ENCODE results near the gene NCOA1. TPM values are rescaled to one million over a fixed set of nuclear protein-coding genes. Genes with fewer than 3 reads are reported as not detected.

NCOA1 gene
- total RNA-seq, 1 experiment from 2014 or later, result 15.4 TPM

DNA sequence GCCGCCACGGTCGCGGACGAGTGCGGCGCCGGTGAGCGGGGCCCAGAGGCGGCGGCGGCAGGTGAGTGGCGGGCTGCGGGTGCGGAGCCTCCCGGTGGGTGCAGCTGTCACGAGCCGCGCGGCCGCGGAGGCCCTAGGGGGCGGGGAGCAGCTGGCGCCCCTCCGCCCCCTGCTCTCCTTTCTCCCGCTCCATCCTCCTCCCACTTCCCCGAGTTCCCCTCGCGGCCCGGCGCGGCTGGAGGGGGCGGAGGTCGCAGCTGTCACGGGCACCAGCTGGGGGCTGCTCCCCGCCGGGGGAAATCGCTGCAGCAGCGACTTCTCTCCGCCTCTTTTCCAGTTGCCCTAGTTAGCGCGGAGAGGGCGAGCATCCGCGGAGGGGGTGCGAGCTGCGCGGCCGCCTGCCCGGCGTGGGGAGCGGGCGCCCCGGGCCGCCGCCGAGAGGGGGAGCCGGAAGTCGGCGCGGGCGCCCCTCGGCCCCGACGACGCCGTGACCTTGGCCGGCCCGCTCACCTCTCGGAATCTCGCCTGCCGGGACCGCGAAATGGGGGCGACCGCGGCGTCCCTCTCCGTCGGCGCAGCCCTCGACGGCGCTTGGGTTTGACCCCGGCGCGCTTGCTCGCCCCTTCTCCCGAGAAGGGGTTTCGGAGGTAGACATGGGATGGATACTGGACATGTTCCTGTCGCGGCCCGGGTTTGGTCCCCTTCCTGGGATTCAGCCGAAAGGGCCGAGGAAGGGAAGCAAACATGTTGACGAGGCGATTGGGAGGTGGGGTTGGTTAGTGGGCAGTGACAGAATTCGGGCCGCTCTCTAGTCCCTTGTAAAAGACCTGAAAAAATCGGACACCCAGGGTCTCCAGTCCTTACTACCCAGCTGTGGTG is 727 bp downstream of the NCOA1 start:
- Mint-ChIP-seq H3K9me3 (ENCODE audit: unreplicated experiment) (no peaks in the 10 kb centered on the region), H3K4me3 (ENCODE audit: unreplicated experiment) (peak overlapping the region; percentile 83), H3K27ac (ENCODE audit: low read depth, unreplicated experiment) (no peak overlapping the region), H3K36me3 (ENCODE audit: insufficient read depth, unreplicated experiment) (no peaks in the 10 kb centered on the region), H3K27me3 (ENCODE audit: insufficient read depth, unreplicated experiment) (no peaks in the 10 kb centered on the region), H3K4me1 (ENCODE audit: insufficient read depth, unreplicated experiment) (peaks cover 26% of the 10 kb centered on the region)
- TF ChIP-seq, protein P1, sequence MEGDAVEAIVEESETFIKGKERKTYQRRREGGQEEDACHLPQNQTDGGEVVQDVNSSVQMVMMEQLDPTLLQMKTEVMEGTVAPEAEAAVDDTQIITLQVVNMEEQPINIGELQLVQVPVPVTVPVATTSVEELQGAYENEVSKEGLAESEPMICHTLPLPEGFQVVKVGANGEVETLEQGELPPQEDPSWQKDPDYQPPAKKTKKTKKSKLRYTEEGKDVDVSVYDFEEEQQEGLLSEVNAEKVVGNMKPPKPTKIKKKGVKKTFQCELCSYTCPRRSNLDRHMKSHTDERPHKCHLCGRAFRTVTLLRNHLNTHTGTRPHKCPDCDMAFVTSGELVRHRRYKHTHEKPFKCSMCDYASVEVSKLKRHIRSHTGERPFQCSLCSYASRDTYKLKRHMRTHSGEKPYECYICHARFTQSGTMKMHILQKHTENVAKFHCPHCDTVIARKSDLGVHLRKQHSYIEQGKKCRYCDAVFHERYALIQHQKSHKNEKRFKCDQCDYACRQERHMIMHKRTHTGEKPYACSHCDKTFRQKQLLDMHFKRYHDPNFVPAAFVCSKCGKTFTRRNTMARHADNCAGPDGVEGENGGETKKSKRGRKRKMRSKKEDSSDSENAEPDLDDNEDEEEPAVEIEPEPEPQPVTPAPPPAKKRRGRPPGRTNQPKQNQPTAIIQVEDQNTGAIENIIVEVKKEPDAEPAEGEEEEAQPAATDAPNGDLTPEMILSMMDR (IDR thresholded peaks at IDR 0.05; ENCODE audit: unreplicated experiment), result no peak
- POLR2A ChIA-PET, result interaction anchor here (0.7 to 1.9 kb wide), 8 partner anchors 10 to 327 kb away, joined by 3 to 5 read pairs (median 3); no protein-coding TSS in a partner anchor
- intact Hi-C loops (cut with micrococcal nuclease), result loop anchor here (5.0 kb wide), 1 partner anchor 301 kb away; the partner anchor contains the start of genes CENPO and PTRHD1
- no peak for DNase-seq (ENCODE audit: unreplicated experiment)
- CTCF ChIA-PET, result interaction anchor here (0.6 to 1.7 kb wide), 7 partner anchors 21 to 359 kb away, joined by 3 to 5 read pairs (median 3); no protein-coding TSS in a partner anchor
- BruUV-seq (replicated peaks), result no TSS peak

DNA sequence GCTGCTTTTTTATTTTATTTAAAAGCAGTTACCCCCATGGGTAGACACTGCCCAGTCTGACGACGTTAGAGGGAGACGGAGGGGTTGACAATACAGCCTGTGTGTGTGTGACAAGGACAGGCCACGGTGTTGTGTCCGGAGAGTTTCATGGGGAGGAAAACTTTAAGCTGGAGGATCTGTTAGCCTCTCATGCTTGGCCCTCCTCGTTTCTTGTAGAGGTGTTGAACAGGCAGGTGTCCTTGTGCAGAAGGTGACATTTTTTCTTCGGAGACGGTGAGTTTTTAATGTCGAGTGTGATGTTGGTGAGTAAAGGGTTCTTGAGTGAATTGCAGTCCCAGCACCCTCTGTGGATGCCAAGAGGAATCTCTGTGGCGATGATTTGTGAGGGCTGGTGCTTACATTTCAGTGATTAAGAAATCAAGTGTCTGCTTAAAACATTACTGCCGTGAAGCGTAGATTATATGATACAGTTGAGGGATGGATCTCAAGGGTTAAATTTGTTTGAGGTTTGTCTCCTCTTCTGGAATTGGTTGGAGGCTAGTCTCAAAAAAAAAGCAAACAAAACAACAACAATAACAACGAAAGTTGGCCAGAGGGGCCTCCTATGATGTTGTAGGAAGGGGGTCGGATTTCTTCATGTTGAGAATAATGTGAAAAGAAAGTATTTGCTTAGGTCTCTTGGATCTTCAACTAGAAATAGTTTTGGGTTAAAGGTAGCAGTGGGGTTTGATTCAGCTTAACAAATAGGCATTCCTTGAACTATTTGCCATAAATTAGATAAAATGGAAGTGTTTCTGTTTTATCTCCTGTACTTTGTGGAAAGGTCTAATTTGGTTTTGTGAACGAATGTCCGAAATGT is 1.6 kb downstream of the NCOA1 start:
- DNase-seq (ENCODE audit: unreplicated experiment), result no peak
- peak overlapping the region; percentile 83 for H3K4me3 Mint-ChIP-seq (ENCODE audit: unreplicated experiment)
- TF ChIP-seq, protein P1 (IDR thresholded peaks at IDR 0.05; ENCODE audit: unreplicated experiment), result no peak
- peaks cover 26% of the 10 kb centered on the region for H3K4me1 Mint-ChIP-seq (ENCODE audit: insufficient read depth, unreplicated experiment)
- CTCF ChIA-PET, result interaction anchor here (0.6 to 1.4 kb wide), 5 partner anchors 20 to 335 kb away, joined by 3 to 5 read pairs (median 3); partner anchors contain the start of genes CENPO and PTRHD1
- intact Hi-C loops (cut with micrococcal nuclease), result loop anchor here (5.0 kb wide), 1 partner anchor 300 kb away; the partner anchor contains the start of genes CENPO and PTRHD1
- H3K27me3 Mint-ChIP-seq (ENCODE audit: insufficient read depth, unreplicated experiment), result no peaks in the 10 kb centered on the region
- no peaks in the 10 kb centered on the region for H3K9me3 Mint-ChIP-seq (ENCODE audit: unreplicated experiment)
- POLR2A ChIA-PET, result interaction anchor here (0.5 to 1.0 kb wide), 4 partner anchors 14 to 326 kb away, joined by 3 to 4 read pairs (median 4); no protein-coding TSS in a partner anchor
- no peak overlapping the region for H3K27ac Mint-ChIP-seq (ENCODE audit: low read depth, unreplicated experiment)
- no peaks in the 10 kb centered on the region for H3K36me3 Mint-ChIP-seq (ENCODE audit: insufficient read depth, unreplicated experiment)
- BruUV-seq (replicated peaks), result no TSS peak

DNA sequence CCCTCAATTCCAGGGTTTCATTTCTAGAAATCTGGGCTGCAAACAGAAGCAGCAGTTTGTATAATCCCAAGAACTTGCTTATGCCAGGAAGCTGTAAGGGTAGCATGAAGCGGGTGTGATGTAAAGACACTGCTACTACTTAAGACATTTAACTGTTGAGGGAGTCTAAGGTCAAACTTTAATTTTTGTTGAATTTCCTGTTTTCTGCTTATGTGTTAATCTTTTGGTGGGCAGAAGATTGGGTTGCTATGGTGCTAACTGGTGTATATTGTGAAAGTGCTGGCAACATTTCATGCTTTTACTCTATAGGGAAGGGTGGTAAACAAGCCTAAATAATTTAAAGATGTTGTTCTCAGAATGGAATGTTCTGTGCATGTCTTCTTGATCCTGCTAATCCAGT is 2.7 kb downstream of the NCOA1 start:
- BruUV-seq (replicated peaks), result no TSS peak

More for the DNA sequence above, 2.7 kb downstream of the NCOA1 start:
- peaks cover 32% of the 10 kb centered on the region for H3K4me1 Mint-ChIP-seq (ENCODE audit: insufficient read depth, unreplicated experiment)
- H3K27ac Mint-ChIP-seq (ENCODE audit: low read depth, unreplicated experiment), result no peak overlapping the region
- no peaks in the 10 kb centered on the region for H3K9me3 Mint-ChIP-seq (ENCODE audit: unreplicated experiment)
- intact Hi-C loops (cut with micrococcal nuclease), result loop anchor here (5.0 kb wide), 1 partner anchor 299 kb away; the partner anchor contains the start of genes CENPO and PTRHD1
- POLR2A ChIA-PET, result interaction anchor here (0.8 to 1.0 kb wide), 2 partner anchors 13 to 168 kb away, joined by 4 read pairs; no protein-coding TSS in a partner anchor
- TF ChIP-seq, protein P1 (IDR thresholded peaks at IDR 0.05; ENCODE audit: unreplicated experiment), result no peak
- H3K27me3 Mint-ChIP-seq (ENCODE audit: insufficient read depth, unreplicated experiment), result no peaks in the 10 kb centered on the region
- H3K4me3 Mint-ChIP-seq (ENCODE audit: unreplicated experiment), result no peak overlapping the region
- CTCF ChIA-PET, result interaction anchor here (0.6 to 1.1 kb wide), 2 partner anchors 72 to 714 kb away, joined by 3 read pairs; no protein-coding TSS in a partner anchor
- no peaks in the 10 kb centered on the region for H3K36me3 Mint-ChIP-seq (ENCODE audit: insufficient read depth, unreplicated experiment)
- no peak for DNase-seq (ENCODE audit: unreplicated experiment)

Data from MCF 10A (cell line).